UCSD-AML1 (cell line): ENCODE results near the gene CSF3.

ENCODE experiments used
- DNase-seq: peaks from one replicate; lab custom pipeline; 2025; ENCODE audit not compliant: unreplicated experiment; lab: John Stamatoyannopoulos, UW

CSF3 gene

DNA sequence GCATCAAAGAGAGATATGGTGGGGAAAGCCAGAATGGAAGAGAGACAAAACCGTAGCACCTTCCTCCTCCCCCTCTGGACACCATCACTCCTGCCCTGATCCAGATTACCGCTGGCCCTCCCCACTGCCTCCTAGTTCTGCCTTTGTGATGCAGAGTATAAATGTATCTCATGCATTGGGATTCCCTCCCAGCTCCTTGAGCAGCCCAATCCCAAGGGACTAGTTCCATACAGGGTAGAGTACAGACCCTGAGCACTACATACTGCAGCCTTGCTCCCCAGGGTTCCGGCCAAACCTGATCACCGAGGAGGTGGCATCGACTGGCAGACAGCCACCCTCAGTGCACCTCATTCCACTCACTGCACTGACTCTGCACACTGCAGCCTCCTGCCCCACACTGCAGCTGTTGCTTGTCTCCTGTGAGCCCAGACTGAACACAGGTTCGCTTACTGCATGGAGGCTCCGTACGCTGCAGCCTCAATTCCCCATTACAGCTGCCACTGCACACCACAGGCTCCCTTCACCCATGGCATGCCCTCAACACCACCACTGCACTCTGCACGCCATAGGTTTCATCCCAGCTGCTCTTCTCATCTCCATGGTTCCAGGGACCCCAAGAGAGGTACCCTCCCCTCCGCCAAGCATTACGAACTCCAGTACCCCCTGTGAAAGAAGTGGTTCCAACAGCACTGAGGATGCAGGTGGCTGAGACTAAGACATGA, 45.8 kb downstream of the CSF3 start:
- DNase-seq: no peak

DNA sequence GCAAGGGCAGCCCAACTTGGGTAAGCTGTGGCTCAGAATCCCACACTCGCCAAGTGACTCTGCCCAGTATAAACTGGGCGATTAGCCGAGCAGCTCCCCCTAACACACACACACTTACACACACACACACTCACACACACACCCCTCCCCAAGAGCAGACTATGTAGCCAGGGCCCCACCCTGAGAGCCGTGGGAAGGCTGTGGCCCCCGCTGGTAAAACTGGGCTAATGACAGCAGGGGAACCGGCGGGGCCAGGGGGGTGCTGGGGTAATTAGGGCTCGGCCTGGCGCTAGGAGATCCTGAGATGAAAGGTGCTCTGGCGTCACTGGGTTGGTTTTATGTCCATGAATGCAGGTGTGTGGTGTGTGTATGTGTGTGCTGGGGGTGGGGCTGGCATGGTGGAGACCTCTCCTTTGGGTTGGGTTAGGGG, 46.4 kb downstream of the CSF3 start:
- DNase-seq: no peak

- DNase-seq: peak; percentile 72
These were observed 47.3 kb downstream of the CSF3 start, which contains the start of gene THRA for GRCh38 chr17:40062329-40063186. Gene THRA (plus strand): TSS chr17:40062965. CDS start chr17:40074489, 11,524 bp downstream.

- peak; percentile 56 for DNase-seq
These were observed 48.0 kb downstream of the CSF3 start for GRCh38 chr17:40063187-40063771.

- no peak for DNase-seq
These were observed 48.8 kb downstream of the CSF3 start for GRCh38 chr17:40063901-40064531.

- DNase-seq: peak; percentile 38
These were observed 49.9 kb downstream of the CSF3 start for GRCh38 chr17:40064971-40065768.

GRCh38 chr17:40065769-40066510, 50.7 kb downstream of the CSF3 start:
- no peak for DNase-seq
